Measurements from ENCODE around the gene DGCR2. TPM values are rescaled to one million over a fixed set of nuclear protein-coding genes. Genes with fewer than 3 reads are reported as not detected.

The DGCR2 gene
- total and polyA plus RNA-seq, 9 donors = 35.4 to 62.2 (median 53.0) TPM

GRCh38 chr22:19127329-19128008 lies 5.3 kb upstream of the DGCR2 start:
- WGBS (ENCODE audit: insufficient coverage) = 86% methylated on average over 15 of the region's 16 CpGs
- no peak overlapping the region for H3K27ac ChIP-seq (ENCODE audit: low read length)
- no peak overlapping the region for H3K4me3 ChIP-seq (ENCODE audit: low read length)
- H3K36me3 ChIP-seq (ENCODE audit: control insufficient read depth, insufficient read depth, low read length) = no peaks in the 10 kb centered on the region
- H3K9me3 ChIP-seq (replicated peaks; ENCODE audit: control insufficient read depth, low read depth, low read length) = no peaks in the 10 kb centered on the region
- no peak for DNase-seq
- peaks cover 5% of the 10 kb centered on the region for H3K4me1 ChIP-seq (ENCODE audit: control insufficient read depth, insufficient read depth, low read length)
- H3K27me3 ChIP-seq (ENCODE audit: control insufficient read depth, insufficient read depth, low read length) = no peaks in the 10 kb centered on the region

DNA sequence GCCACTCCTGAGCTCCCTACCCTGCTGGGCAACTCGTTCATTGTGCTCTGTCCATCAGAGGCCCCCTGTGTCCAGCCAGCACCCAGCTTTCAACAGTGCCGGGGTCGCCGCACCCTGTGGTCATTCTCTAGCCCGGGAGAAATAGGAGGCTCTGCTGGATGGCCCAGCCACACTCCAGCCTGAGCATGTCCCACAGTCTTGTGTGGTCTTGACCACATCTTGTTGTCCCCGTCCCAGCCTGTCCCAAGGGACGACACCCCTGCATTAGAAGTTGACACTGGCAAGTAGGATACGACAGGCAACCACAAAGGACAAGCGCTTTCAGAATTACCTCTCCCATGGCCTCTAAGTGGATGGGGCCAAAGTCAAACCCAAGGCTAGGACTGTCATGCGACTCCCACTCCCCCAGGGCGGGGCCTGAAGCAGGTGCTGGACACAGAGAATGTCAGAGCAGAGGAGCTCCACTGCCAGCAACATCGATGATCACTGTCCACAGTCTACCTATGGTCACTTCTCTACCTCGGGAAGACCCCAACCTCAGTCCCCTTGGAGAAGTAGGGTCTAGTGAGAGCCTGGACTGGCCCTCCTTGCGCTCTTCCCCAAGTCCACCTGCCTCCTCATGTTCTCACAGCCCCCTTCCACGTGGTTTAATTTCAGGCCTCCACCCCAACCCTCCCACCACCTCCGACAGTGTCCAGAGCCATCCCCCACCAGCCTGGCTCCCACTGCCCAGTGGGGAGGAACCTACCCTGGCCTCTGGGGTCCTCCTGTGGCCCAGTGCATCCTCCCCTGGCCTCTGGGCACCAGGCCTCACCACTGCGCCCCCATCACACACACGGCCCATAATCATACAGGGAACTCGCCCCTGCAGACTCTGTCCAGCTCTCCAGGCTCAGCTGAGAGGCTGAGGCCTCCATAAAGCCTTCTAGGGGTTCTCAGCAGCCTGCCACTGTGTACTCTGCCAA lies 4.4 kb upstream of the DGCR2 start:
- no peaks in the 10 kb centered on the region for H3K36me3 ChIP-seq (ENCODE audit: control insufficient read depth, insufficient read depth, low read length)
- 80% methylated on average over 14 of the region's 19 CpGs for WGBS (ENCODE audit: insufficient coverage)
- H3K9me3 ChIP-seq (replicated peaks; ENCODE audit: control insufficient read depth, low read depth, low read length) = no peaks in the 10 kb centered on the region
- H3K4me3 ChIP-seq (ENCODE audit: low read length) = no peak overlapping the region
- no peaks in the 10 kb centered on the region for H3K27me3 ChIP-seq (ENCODE audit: control insufficient read depth, insufficient read depth, low read length)
- H3K4me1 ChIP-seq (ENCODE audit: control insufficient read depth, insufficient read depth, low read length) = peaks cover 5% of the 10 kb centered on the region
- no peak overlapping the region for H3K27ac ChIP-seq (ENCODE audit: low read length)
- DNase-seq = no peak

- H3K9me3 ChIP-seq (replicated peaks; ENCODE audit: control insufficient read depth, low read depth, low read length) = no peaks in the 10 kb centered on the region
- 84% methylated on average over 17 of the region's 21 CpGs for WGBS (ENCODE audit: insufficient coverage)
- H3K27me3 ChIP-seq (ENCODE audit: control insufficient read depth, insufficient read depth, low read length) = no peaks in the 10 kb centered on the region
- no peak overlapping the region for H3K27ac ChIP-seq (ENCODE audit: low read length)
- DNase-seq = no peak
- H3K4me3 ChIP-seq (ENCODE audit: low read length) = no peak overlapping the region
- H3K36me3 ChIP-seq (ENCODE audit: control insufficient read depth, insufficient read depth, low read length) = peaks cover 2% of the 10 kb centered on the region
- peaks cover 12% of the 10 kb centered on the region for H3K4me1 ChIP-seq (ENCODE audit: control insufficient read depth, insufficient read depth, low read length)
Measured at GRCh38 chr22:19125474-19126308, 3.5 kb upstream of the DGCR2 start.

DNA sequence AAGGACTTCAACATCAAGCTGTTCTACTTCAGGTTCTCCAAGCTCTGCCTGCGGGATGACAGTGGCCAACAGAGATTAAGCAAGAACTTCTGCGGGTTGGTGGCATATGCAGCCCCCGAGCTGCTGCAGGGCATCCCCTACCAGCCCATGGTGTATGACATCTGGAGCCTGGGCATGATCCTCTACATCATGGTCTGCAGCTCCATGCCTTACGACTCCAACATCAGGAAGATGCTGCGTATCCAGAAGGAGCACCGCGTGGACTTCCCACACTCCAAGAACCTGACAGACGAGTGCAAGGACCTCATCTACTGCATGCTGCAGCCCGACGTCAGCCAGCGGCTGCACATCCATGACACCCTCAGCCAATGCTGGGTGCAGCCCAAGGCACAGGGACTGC lies 2.8 kb upstream of the DGCR2 start:
- Histone ChIP-seq H3K9me3 (replicated peaks; ENCODE audit: control insufficient read depth, low read depth, low read length) (no peaks in the 10 kb centered on the region), H3K4me1 (ENCODE audit: control insufficient read depth, insufficient read depth, low read length) (peaks cover 19% of the 10 kb centered on the region), H3K27ac (ENCODE audit: low read length) (no peak overlapping the region), H3K4me3 (ENCODE audit: low read length) (no peak overlapping the region), H3K36me3 (ENCODE audit: control insufficient read depth, insufficient read depth, low read length) (peaks cover 8% of the 10 kb centered on the region), H3K27me3 (ENCODE audit: control insufficient read depth, insufficient read depth, low read length) (no peaks in the 10 kb centered on the region)
- WGBS (ENCODE audit: insufficient coverage) = 94% methylated on average over 11 of the region's 11 CpGs
- no peak for DNase-seq

DNA sequence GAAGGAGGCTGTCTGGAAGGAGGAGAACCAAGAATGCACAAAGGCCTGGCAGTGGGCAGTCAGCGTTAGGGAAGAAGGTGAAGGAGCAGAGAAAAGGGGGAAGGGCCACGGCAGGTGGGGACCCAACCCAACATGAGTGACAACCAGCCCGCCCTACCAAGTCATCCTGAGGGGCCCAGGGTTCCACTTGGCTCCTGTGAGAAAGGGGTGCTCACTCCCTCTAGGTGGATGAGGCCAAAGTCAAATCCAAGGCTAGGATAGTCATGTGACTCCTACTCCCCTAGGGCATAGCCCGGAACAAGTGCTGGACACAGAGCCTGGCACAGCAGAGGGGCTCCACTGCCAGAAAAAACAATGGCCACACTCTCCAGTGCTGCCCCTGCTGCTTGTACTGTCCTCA lies 2.2 kb upstream of the DGCR2 start:
- DNase-seq = no peak
- peaks cover 25% of the 10 kb centered on the region for H3K4me1 ChIP-seq (ENCODE audit: control insufficient read depth, insufficient read depth, low read length)
- H3K27ac ChIP-seq (ENCODE audit: low read length) = no peak overlapping the region
- 79% methylated on average over 4 of the region's 4 CpGs for WGBS (ENCODE audit: insufficient coverage)
- no peaks in the 10 kb centered on the region for H3K9me3 ChIP-seq (replicated peaks; ENCODE audit: control insufficient read depth, low read depth, low read length)
- H3K4me3 ChIP-seq (ENCODE audit: low read length) = no peak overlapping the region
- H3K36me3 ChIP-seq (ENCODE audit: control insufficient read depth, insufficient read depth, low read length) = peaks cover 11% of the 10 kb centered on the region
- H3K27me3 ChIP-seq (ENCODE audit: control insufficient read depth, insufficient read depth, low read length) = no peaks in the 10 kb centered on the region

DNA sequence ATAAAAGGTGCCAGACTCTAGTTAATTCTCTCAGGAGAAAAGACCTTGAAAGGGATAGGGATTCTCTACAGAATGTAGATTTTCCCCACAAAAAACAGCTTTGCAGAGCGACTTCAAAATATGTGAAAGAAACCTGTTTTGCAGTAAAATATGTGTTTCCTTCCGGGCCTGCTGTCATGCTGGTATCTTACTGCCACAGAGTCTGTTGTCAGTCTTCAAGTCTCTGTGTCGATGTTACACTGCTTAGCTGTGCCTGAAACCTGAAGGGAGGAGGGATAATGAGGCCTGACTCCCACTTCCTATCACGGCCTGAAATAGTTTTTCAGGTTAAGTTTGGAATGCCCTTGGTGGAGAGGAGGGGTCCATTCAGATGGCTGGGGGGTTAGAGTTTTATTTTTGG lies 1.7 kb upstream of the DGCR2 start:
- H3K4me3 ChIP-seq (ENCODE audit: low read length) = no peak overlapping the region
- 93% methylated on average over 2 of the region's 4 CpGs for WGBS (ENCODE audit: insufficient coverage)
- DNase-seq = no peak
- H3K27ac ChIP-seq (ENCODE audit: low read length) = no peak overlapping the region
- peaks cover 30% of the 10 kb centered on the region for H3K4me1 ChIP-seq (ENCODE audit: control insufficient read depth, insufficient read depth, low read length)
- H3K36me3 ChIP-seq (ENCODE audit: control insufficient read depth, insufficient read depth, low read length) = peaks cover 12% of the 10 kb centered on the region
- H3K27me3 ChIP-seq (ENCODE audit: control insufficient read depth, insufficient read depth, low read length) = no peaks in the 10 kb centered on the region
- H3K9me3 ChIP-seq (replicated peaks; ENCODE audit: control insufficient read depth, low read depth, low read length) = no peaks in the 10 kb centered on the region

DNA sequence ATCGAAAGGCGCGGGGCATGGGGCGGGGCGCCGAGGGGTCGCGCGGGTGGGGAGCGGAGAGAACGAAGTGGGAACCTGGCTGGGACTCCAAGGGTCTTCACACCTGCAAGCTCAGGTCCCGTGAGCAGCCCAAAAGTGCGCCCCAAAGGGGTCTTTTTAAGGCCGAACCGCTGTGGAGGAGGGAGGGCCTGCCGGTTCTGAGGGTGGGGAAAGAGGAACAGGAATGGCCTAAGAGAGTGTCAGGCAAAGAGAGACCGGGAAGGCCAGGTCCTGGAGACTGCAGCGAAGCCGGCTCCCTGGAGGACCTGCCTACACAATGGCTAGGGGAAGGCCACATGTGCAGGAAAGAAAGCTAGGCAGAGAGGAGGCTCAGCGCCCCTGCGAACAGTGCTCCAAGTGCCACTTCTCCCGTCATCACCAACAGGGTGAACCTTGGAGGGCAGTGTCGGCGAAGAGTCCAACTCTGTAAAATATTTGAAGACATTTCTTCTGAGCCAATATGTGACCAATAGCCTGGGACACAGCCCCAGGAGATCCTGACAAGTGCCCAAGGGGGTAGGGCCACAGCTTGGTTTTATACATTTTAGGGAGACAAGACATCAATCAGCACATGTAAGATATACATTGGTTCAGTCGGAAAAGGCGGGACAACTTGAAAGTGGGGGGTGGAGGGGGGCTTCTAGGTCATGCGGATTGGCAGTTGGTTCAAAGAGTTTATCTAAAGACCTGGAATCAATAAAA lies 710 bp upstream of the DGCR2 start:
- Histone ChIP-seq H3K27me3 (ENCODE audit: control insufficient read depth, insufficient read depth, low read length) (no peaks in the 10 kb centered on the region), H3K27ac (ENCODE audit: low read length) (no peak overlapping the region), H3K4me1 (ENCODE audit: control insufficient read depth, insufficient read depth, low read length) (peaks cover 36% of the 10 kb centered on the region), H3K36me3 (ENCODE audit: control insufficient read depth, insufficient read depth, low read length) (peaks cover 14% of the 10 kb centered on the region), H3K9me3 (replicated peaks; ENCODE audit: control insufficient read depth, low read depth, low read length) (no peaks in the 10 kb centered on the region), H3K4me3 (ENCODE audit: low read length) (peak overlapping the region; percentile 46)
- no peak for DNase-seq
- WGBS (ENCODE audit: insufficient coverage) = 11% methylated on average over 22 of the region's 27 CpGs

- DNase-seq = peak; percentile 66
- Histone ChIP-seq H3K27me3 (ENCODE audit: control insufficient read depth, insufficient read depth, low read length) (no peaks in the 10 kb centered on the region), H3K27ac (ENCODE audit: low read length) (peak overlapping the region; percentile 85), H3K36me3 (ENCODE audit: control insufficient read depth, insufficient read depth, low read length) (peaks cover 17% of the 10 kb centered on the region), H3K4me3 (ENCODE audit: low read length) (peak overlapping the region; percentile 78), H3K4me1 (ENCODE audit: control insufficient read depth, insufficient read depth, low read length) (peaks cover 41% of the 10 kb centered on the region), H3K9me3 (replicated peaks; ENCODE audit: control insufficient read depth, low read depth, low read length) (no peaks in the 10 kb centered on the region)
- WGBS (ENCODE audit: insufficient coverage) = under 1% methylated on average over 46 of the region's 47 CpGs
Measured at GRCh38 chr22:19121631-19122142, 525 bp downstream of the DGCR2 start.

DNA sequence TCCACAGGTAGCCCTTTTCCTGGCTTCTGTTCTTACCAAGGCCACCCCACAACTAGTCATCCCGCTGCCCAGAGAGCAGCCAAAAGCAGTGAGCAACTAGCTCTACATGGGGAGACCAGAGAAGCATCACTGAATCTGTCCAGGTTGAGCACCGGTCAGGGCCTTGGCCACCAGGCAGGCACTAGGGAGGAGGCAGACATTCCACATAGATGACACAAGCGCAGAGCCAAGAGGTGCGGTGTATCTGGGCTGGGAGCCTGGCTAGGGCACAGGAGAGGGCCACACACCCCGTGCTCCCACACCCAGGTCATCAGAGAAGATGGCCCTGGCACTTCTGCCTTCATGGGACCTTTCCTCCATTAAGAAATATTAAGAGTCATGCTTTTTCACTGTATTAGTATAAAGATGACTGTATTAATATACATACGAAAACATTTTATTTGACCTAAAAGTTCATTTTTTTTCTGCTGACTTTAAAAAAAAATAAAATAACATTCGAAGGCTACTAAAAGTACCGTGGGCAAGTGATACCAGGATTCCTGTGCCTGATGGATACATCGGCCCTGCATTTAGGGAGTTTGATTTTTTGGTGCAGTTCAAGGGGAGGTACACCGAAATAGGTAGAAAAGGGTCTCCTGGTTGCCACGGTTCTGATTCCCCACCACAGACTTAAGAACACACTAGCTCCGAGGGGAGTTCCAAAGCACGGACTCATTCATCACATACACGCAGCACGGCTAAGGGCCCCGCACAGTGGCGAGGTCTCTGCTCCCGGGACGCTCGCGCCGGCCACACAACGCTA lies 1.2 kb downstream of the DGCR2 start:
- H3K27me3 ChIP-seq (ENCODE audit: control insufficient read depth, insufficient read depth, low read length) = no peaks in the 10 kb centered on the region
- 6% methylated on average over 13 of the region's 23 CpGs for WGBS (ENCODE audit: insufficient coverage)
- H3K4me3 ChIP-seq (ENCODE audit: low read length) = peak overlapping the region; percentile 78
- peak overlapping the region; percentile 66 for H3K27ac ChIP-seq (ENCODE audit: low read length)
- H3K36me3 ChIP-seq (ENCODE audit: control insufficient read depth, insufficient read depth, low read length) = peaks cover 17% of the 10 kb centered on the region
- DNase-seq = no peak
- no peaks in the 10 kb centered on the region for H3K9me3 ChIP-seq (replicated peaks; ENCODE audit: control insufficient read depth, low read depth, low read length)
- peaks cover 46% of the 10 kb centered on the region for H3K4me1 ChIP-seq (ENCODE audit: control insufficient read depth, insufficient read depth, low read length)
